Spinal cord (tissue), 10 donors: ENCODE data around the gene PMM2. TPM values are rescaled to one million over a fixed set of nuclear protein-coding genes. Genes with fewer than 3 reads are reported as not detected.
"Not testable (repeated sequence)": the region's sequence is repeated elsewhere in the genome, so short reads cannot be mapped to it uniquely, and the experiment has no call there.

ENCODE experiments used
- DNase-seq, 6 donors: peaks; one replicate each; pipeline versions ENCODE4 v3.0.0 to v3.0.0-alpha.2; 2013 to 2015; ENCODE audit warnings: low spot score in 6 of 6, low read depth in 4 of 6
- H3K27ac ChIP-seq: one replicate; pipeline ENCODE4 v1.5.1; 2013; ENCODE audit warnings: low read depth, low read length, control low read depth
- H3K27me3 ChIP-seq: one replicate; pipeline ENCODE4 v1.6.1; 2013; ENCODE audit warnings: low read length; ENCODE audit not compliant: control insufficient read depth, insufficient read depth
- H3K36me3 ChIP-seq: one replicate; pipeline ENCODE4 v1.6.1; 2013; ENCODE audit warnings: low read length; ENCODE audit not compliant: control insufficient read depth, insufficient read depth
- H3K4me1 ChIP-seq: one replicate; pipeline ENCODE4 v1.6.1; 2013; ENCODE audit warnings: low read length; ENCODE audit not compliant: control insufficient read depth, insufficient read depth
- H3K4me3 ChIP-seq: one replicate; pipeline ENCODE4 v1.5.1; 2013; ENCODE audit warnings: low read depth, low read length, control low read depth
- H3K9me3 ChIP-seq: one replicate; pipeline ENCODE4 v1.6.1; 2013; ENCODE audit warnings: low read length; ENCODE audit not compliant: control insufficient read depth, insufficient read depth
- WGBS: methylation state at CpG from one replicate; pipeline ENCODE4 v1.1.5; 2013; ENCODE audit warnings: missing lambda C conversion rate; ENCODE audit not compliant: insufficient coverage; 5-methylcytosine and 5-hydroxymethylcytosine counted together
- polyA plus RNA-seq, 2 donors: library from polyadenylated mRNA; unstranded; fragments of 120-200 nt; gene quantifications; one replicate each; pipeline ENCODE4 v1.2.1, GENCODE V29; 2013; ENCODE audit not compliant: insufficient read length in 2 of 2
- total RNA-seq, 2 donors: library from RNA; depleted of rRNA in 1 of 2; stranded (reverse); fragments of 120-200 nt in 1 of 2; fragments of >200 nt in 1 of 2; gene quantifications; one replicate each; pipeline versions ENCODE4 v1.2.3 to v1.2.4, GENCODE V29; 2013 to 2014
- donor health status: healthy.

PMM2 gene
- total and polyA plus RNA-seq, 4 donors = 8.5 to 20.7 (median 14.7) TPM

GRCh38 chr16:8868416-8869211 is 71.0 kb downstream of the PMM2 start, which contains the start of gene CARHSP1:
Gene CARHSP1 (minus strand): TSS chr16:8869006. CDS start chr16:8859328, 9,678 bp downstream.
- DNase-seq = peak in 5 of 6 donors; percentile 70 to 96 (median 79)
- H3K4me1 ChIP-seq = peaks cover 57% of the 10 kb centered on the region
- H3K36me3 ChIP-seq = peaks cover 8% of the 10 kb centered on the region
- H3K9me3 ChIP-seq = no peaks in the 10 kb centered on the region
- peak within 1 kb of the TSS; percentile 85 for H3K4me3 ChIP-seq
- H3K27me3 ChIP-seq = no peaks in the 10 kb centered on the region
- H3K27ac ChIP-seq = peak within 1 kb of the TSS; percentile 85
- WGBS = under 1% methylated on average over 80 of the region's 83 CpGs

- 16% methylated on average over 30 of the region's 37 CpGs for WGBS
- Histone ChIP-seq H3K27ac (no peak overlapping the region), H3K4me1 (peaks cover 49% of the 10 kb centered on the region), H3K4me3 (peak overlapping the region; percentile 85), H3K27me3 (no peaks in the 10 kb centered on the region), H3K36me3 (peaks cover 5% of the 10 kb centered on the region), H3K9me3 (no peaks in the 10 kb centered on the region)
- DNase-seq = no peak
Observed at GRCh38 chr16:8869212-8869987, 71.8 kb downstream of the PMM2 start.

DNA sequence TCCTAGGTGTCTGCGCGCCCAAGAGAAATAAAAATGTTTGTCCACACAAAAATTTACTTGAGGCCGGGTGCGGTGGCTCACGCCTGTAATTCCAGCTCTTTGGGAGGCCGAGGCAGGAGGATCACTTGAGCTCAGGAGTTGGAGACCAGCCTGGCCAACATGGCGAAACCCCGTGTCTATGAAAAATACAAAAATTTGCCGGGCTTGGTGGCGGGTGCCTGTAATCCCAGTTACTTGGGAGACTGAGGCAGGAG is 72.3 kb downstream of the PMM2 start:
- DNase-seq, H3K27me3 ChIP-seq, H3K36me3 ChIP-seq, H3K4me3 ChIP-seq, H3K27ac ChIP-seq, H3K9me3 ChIP-seq: not testable (repeated sequence)
- WGBS = 98% methylated on average over 10 of the region's 10 CpGs
- peaks cover 44% of the 10 kb centered on the region for H3K4me1 ChIP-seq

DNA sequence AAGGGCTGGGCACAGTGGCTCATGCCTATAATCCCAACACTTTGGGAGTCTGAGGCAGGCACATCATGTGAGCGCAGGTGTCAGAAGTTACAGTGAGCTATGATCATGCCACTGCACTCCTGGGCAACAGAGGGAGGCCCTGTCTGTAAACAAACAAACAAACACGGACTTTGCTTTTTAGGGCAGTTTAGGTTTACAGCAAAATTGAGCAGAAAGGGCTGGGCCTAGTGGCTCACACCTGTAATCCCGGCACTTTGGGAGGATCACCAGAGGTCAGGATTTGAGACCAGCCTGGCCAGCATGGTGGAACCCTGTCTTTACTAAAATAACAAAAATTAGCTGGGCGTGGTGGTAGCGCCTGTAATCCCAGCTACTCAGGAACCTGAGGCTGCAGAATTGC is 74.4 kb downstream of the PMM2 start:
- H3K4me1 ChIP-seq = peaks cover 23% of the 10 kb centered on the region
- no peaks in the 10 kb centered on the region for H3K36me3 ChIP-seq
- no peak overlapping the region for H3K27ac ChIP-seq
- WGBS = 97% methylated on average over 5 of the region's 5 CpGs
- DNase-seq = no peak
- H3K4me3 ChIP-seq = no peak overlapping the region
- H3K27me3 ChIP-seq = no peaks in the 10 kb centered on the region
- H3K9me3 ChIP-seq = no peaks in the 10 kb centered on the region

- DNase-seq = no peak
- WGBS = 90% methylated on average over 5 of the region's 22 CpGs
- Histone ChIP-seq H3K4me3 (no peak overlapping the region), H3K4me1 (peaks cover 12% of the 10 kb centered on the region), H3K27me3 (no peaks in the 10 kb centered on the region), H3K9me3 (no peaks in the 10 kb centered on the region), H3K36me3 (no peaks in the 10 kb centered on the region), H3K27ac (no peak overlapping the region)
Observed at GRCh38 chr16:8872967-8873865, 75.6 kb downstream of the PMM2 start.

- not testable (repeated sequence) for H3K9me3 ChIP-seq
- 92% methylated on average over 6 of the region's 7 CpGs for WGBS
Observed at GRCh38 chr16:8873866-8874195, 76.2 kb downstream of the PMM2 start.

DNA sequence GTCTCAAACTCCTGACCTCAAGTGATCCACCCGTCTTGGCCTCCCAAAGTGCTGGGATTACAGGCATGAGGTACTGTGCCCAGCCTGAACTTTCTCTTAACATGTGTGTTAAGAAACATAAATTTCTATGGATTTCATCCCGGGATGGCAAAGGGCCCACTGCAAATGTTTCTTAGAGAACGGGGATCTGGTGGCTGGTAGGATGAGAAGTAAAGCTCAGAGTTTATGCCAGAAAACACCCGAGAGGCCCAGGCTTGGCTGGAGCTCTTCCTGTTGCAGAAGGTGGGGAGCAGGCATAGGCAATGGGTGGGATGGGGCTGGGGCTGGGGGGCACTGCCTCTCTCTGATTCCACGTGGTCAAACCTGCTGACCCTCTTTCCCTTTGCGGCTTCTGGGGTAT is 76.7 kb downstream of the PMM2 start:
- H3K27ac ChIP-seq = no peak overlapping the region
- WGBS = 71% methylated on average over 4 of the region's 6 CpGs
- H3K9me3 ChIP-seq = no peaks in the 10 kb centered on the region
- DNase-seq = peak in 1 of 6 donors; percentile 88
- H3K36me3 ChIP-seq = no peaks in the 10 kb centered on the region
- no peaks in the 10 kb centered on the region for H3K27me3 ChIP-seq
- no peak overlapping the region for H3K4me3 ChIP-seq
- peaks cover 5% of the 10 kb centered on the region for H3K4me1 ChIP-seq

More at GRCh38 chr16:8873866-8874195, 76.2 kb downstream of the PMM2 start:
- H3K4me1 ChIP-seq, H3K27me3 ChIP-seq, H3K27ac ChIP-seq, DNase-seq, H3K36me3 ChIP-seq, H3K4me3 ChIP-seq: not testable (repeated sequence)

DNA sequence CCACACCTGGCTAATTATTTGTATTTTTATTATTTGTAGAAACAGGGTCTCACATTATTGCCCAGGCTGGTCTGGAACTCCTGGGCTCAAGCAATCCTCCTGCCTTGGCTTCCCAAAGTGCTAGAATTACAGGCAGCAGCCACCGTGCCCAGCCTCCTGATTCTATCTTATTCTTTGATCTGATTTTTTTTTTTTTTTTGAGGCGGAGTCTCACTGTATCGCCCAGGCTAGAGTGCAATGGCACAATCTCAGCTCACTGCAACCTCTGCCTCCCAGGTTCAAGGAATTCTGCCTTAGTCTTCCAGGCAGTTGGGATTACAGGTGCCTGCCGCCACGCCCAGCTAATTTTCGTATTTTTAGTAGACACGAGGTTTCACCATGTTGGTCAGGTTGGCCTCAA is 77.7 kb downstream of the PMM2 start:
- H3K4me3 ChIP-seq, H3K27me3 ChIP-seq, H3K4me1 ChIP-seq, H3K27ac ChIP-seq, H3K36me3 ChIP-seq, DNase-seq, H3K9me3 ChIP-seq: not testable (repeated sequence)
- 100% methylated on average over 3 of the region's 7 CpGs for WGBS

- Histone ChIP-seq H3K36me3 (no peaks in the 10 kb centered on the region), H3K4me1 (peaks cover 4% of the 10 kb centered on the region), H3K27ac (no peak overlapping the region), H3K9me3 (no peaks in the 10 kb centered on the region), H3K4me3 (no peak overlapping the region), H3K27me3 (no peaks in the 10 kb centered on the region)
- WGBS = 67% methylated on average over 1 of the region's 8 CpGs
- no peak for DNase-seq
Observed at GRCh38 chr16:8877894-8878522, 80.4 kb downstream of the PMM2 start.
